ENCODE data around the gene GPRC5C.

GPRC5C gene

DNA sequence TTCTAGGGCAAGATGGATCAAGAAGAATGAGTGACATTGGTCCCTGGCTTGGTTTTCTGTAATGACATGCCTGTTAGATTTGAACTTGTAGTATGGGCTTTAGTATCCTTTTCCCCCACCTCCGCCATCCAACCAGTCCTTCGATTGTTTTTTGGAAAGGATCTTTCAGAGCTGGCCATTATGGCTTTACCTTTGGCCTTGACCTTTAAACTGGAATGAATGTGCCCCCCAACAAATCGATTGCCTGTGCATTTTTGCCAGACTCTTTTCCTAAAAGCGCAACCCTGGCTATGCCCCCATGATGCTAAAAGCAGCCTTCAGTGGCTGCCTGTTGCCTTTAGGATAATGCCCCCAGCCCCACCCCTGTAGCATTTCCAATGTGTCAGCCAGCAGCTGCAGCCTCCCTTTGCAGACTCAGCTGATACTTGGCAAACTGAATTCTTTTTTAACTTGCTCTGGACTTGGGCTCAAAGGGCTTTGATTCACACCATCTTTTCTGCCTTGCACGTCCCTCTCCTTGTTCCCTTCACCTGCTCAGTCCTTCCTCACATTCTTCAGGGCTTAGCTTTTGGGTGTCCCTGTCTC lies 4.0 kb downstream of the GPRC5C start:
- no peak for DNase-seq

DNA sequence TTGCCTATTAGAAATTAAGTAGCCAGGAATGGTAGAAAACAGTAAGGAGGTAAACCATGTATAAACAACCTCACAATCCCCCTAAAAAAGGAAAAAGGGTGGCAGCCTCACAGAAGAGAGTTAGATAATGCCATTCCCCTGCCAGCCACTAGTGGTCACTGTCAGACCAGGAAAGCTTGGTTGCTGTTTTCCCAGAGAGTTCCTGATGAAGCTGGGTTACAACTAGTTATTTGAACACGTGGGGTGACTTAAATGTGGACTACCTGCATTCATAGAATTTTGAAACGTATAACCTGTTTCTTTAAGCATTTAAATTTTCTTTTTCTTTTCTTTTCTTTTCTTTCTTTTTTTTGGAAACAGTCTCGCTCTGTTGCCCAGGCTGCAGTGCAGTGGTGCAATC lies 5.8 kb downstream of the GPRC5C start:
- no peak for DNase-seq

DNA sequence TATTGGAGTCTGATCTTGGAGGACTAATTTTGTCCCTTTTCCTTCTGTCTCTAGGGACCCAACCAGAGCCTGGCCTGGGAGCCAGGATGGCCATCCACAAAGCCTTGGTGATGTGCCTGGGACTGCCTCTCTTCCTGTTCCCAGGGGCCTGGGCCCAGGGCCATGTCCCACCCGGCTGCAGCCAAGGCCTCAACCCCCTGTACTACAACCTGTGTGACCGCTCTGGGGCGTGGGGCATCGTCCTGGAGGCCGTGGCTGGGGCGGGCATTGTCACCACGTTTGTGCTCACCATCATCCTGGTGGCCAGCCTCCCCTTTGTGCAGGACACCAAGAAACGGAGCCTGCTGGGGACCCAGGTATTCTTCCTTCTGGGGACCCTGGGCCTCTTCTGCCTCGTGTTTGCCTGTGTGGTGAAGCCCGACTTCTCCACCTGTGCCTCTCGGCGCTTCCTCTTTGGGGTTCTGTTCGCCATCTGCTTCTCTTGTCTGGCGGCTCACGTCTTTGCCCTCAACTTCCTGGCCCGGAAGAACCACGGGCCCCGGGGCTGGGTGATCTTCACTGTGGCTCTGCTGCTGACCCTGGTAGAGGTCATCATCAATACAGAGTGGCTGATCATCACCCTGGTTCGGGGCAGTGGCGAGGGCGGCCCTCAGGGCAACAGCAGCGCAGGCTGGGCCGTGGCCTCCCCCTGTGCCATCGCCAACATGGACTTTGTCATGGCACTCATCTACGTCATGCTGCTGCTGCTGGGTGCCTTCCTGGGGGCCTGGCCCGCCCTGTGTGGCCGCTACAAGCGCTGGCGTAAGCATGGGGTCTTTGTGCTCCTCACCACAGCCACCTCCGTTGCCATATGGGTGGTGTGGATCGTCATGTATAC lies 8.0 kb downstream of the GPRC5C start:
- DNase-seq: no peak

- DNase-seq: no peak
These were observed 9.6 kb downstream of the GPRC5C start for GRCh38 chr17:74441537-74441936.

- DNase-seq: no peak
These were observed 10.4 kb downstream of the GPRC5C start for GRCh38 chr17:74442291-74442669.

- no peak for DNase-seq
These were observed 11.0 kb downstream of the GPRC5C start for GRCh38 chr17:74442670-74443515.

- no peak for DNase-seq
These were observed 11.8 kb downstream of the GPRC5C start for GRCh38 chr17:74443516-74444296.

- no peak for DNase-seq
These were observed 12.5 kb downstream of the GPRC5C start for GRCh38 chr17:74444406-74444805.

- DNase-seq: no peak
These were observed 13.3 kb downstream of the GPRC5C start for GRCh38 chr17:74445158-74445557.

- DNase-seq: no peak
These were observed 14.9 kb downstream of the GPRC5C start for GRCh38 chr17:74446551-74447500.

GRCh38 chr17:74447628-74448159 lies 15.8 kb downstream of the GPRC5C start:
- DNase-seq: no peak

GRCh38 chr17:74448756-74449155 lies 16.9 kb downstream of the GPRC5C start:
- DNase-seq: no peak

DNA sequence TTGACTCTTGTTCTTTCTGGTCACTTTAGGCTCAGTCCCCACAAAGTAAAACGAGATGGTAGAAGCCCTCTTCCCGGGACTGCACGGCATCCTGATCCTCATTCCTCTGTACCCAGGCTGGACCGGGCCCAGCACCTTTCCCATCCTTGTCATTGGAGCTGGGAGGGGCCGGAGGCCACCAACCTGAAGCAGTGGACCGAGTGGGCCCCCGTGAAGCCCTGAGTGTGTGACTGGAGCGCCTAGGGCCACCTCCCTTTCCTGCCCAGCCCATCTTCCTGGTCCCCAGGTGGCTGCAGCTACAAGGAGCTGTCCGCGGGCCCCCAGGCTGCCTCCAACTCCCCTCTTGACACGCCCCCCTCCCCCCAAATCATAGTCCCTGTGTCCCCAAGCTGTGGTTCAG lies 17.4 kb downstream of the GPRC5C start:
- no peak for DNase-seq

DNA sequence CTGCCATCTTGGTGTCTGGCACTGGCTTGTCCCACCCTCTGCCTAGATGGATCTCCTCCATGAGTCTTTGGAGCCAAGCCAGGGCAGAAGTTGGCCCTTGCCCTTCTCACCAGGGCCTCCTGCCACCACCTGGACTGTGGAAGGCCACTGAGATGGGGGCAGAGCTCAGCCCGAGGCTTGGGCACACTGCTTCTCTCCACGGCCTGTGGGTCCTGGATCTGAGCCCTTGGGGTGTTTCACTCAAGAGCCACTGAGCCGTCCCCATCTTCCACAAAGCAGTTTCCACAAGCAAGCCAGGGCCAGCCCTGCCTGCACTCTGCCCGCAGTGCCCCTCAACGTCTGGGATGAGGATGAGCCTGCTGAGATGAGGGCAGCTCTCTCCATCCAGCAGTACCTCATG lies 17.9 kb downstream of the GPRC5C start:
- DNase-seq: no peak

DNA sequence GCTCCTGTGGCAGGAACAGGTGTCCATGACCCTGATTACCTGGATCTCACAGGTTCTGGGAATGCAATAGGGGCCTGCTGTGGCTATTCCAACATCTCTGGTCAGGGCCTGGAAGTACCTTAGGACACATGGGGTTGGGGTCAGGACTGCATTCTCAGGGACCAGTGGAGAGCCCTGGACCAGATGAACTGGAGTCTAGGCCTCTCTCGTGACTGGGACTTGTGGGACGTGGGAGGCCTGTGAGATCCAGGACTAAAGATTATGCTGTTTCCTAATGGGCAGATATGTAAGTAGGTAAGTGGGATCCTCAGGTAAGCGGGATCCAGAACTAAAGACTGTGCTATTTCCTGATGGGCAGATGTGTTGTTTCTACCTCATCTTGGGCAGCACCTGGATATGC lies 18.3 kb downstream of the GPRC5C start:
- DNase-seq: no peak

DNA sequence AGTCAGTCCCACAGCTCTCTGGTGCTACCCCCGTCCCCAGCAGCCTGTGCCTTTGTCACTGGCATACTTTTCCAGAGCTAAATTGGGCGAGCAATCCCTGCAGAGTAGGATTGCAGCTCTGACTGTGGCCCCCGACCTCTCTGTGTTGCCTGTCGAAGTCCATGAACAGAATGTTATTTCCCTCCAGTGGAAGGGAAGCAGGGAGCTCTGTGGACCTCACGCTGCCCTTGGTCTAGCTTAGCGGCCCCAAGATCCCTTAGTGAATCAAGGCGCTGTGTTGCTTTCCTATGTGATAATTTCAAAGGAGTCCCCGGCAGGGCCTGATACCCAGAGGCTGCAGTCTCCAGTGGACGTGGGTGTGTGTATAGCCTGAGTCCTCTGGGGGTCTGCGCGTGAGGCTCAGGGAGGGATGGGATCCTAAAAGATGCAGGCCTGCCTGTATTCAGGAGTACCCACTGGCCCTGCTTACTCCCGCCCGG lies 19.1 kb downstream of the GPRC5C start:
- no peak for DNase-seq

DNA sequence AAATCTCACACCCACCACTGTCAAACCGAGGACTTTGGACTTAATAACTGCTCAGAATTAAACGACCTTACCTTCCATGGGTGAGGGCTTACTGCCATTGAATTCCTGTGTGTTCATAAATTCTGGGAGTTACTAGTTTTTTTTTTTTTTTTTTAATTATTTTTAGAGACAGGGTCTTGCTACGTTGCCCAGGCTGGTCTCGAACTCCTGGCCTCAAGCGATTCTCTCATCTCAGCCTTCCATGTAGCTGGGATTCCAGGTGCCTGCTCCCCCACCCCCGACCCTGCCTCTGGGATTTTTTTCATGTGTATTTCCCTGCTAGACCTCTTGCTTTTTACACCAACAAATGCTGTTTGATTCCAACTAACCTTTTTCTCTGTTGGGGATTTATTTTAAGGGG lies 19.7 kb downstream of the GPRC5C start:
- DNase-seq: no peak

GRCh38 chr17:74452033-74452840 lies 20.3 kb downstream of the GPRC5C start:
- no peak for DNase-seq

DNA sequence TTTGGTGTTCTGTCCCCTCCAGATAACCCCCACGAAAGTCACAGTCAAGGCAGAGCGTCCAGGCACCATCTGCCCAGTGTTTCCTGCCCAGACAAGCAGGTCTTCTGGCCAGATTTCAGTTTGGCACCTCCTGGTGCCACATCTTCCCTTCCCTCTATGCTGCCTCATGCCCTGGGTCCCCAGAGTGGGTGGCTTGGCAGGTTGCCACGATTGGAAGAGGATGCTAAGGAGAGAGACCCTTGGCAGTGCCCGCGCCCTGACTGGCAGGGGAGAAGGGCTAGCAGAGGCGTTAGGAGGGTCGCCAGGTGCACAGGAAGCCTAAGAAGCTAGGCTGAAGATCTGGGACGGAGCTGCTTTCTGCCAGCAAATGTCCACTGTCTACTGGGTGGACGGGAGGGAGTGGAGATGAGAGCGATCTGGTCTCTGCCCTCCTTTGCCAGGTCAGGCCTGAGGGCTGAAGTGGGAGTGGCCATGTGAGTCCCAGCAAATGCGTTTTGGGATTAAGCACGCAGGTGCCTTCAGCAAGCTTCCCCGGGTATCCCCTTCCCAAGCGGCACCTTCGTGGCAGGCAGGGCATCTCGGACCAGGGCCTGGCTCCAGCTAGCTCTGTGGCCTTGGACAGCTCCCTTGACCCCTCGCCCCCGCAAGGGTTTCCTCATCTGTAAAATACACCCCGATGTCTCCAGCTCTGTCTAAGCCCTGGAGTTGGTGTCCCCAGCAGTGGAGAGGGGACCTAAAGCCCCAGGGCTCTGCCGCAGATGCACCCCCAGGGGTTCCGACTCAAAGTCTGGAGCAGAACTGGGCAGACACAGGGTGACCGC lies 21.2 kb downstream of the GPRC5C start:
- DNase-seq: no peak

Data from activated CD4-positive, CD25-positive, alpha-beta regulatory T cell (primary cell).